ENCODE measurements around the gene SYT8. TPM values are rescaled to one million over a fixed set of nuclear protein-coding genes. Genes with fewer than 3 reads are reported as not detected.
"Not testable (repeated sequence)": the region's sequence is repeated elsewhere in the genome, so short reads cannot be mapped to it uniquely, and the experiment has no call there.

The SYT8 gene
- total RNA-seq, 4 donors from 2014 or later, result 1.4 to 4.1 TPM; not detected in 2

DNA sequence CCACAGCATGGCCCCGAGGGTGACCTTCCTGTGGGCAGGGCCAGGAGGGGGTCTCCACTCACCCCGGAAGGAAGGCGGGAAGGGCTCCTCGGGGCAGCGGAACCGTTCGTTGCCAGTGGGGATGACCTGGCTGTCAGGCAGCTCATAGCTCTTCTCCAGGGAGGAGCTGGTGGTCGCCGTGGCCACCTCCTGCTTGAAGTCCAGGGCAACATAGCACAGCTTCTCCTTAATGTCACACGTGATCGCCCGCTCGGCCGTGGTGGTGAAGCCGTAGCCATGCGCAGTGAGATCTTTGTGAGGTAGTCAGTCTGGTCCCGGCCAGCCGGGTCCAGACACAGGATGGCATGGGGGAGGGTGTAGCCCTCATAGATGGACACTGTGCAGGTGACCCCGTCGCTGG lies 31.5 kb upstream of the SYT8 start:
- Histone ChIP-seq H3K27ac (no peak overlapping the region), H3K9me3 (no peaks in the 10 kb centered on the region), H3K4me1 (no peaks in the 10 kb centered on the region), H3K36me3 (no peaks in the 10 kb centered on the region), H3K4me3 (no peak overlapping the region), H3K27me3 (peaks cover 46% of the 10 kb centered on the region)
- intact Hi-C loops (cut with DNase I; ENCODE audit: low total_unique reads), result no loop called here
- TF ChIP-seq POLR2AphosphoS5 (IDR thresholded peaks at IDR 0.05) (no peak), EP300 (IDR thresholded peaks at IDR 0.05; ENCODE audit: low read depth) (no peak), POLR2A (IDR thresholded peaks at IDR 0.05) (no peak)
- TF ChIP-seq, protein P1, sequence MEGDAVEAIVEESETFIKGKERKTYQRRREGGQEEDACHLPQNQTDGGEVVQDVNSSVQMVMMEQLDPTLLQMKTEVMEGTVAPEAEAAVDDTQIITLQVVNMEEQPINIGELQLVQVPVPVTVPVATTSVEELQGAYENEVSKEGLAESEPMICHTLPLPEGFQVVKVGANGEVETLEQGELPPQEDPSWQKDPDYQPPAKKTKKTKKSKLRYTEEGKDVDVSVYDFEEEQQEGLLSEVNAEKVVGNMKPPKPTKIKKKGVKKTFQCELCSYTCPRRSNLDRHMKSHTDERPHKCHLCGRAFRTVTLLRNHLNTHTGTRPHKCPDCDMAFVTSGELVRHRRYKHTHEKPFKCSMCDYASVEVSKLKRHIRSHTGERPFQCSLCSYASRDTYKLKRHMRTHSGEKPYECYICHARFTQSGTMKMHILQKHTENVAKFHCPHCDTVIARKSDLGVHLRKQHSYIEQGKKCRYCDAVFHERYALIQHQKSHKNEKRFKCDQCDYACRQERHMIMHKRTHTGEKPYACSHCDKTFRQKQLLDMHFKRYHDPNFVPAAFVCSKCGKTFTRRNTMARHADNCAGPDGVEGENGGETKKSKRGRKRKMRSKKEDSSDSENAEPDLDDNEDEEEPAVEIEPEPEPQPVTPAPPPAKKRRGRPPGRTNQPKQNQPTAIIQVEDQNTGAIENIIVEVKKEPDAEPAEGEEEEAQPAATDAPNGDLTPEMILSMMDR (IDR thresholded peaks at IDR 0.05), result no peak
- in situ Hi-C loops (cut with MboI; ENCODE audit: low pct_ligation_motif_present in 1 of 4, low pct_unique_long_range_greater_than_20kb in 1 of 4, low sequenced_read_pairs in 3 of 4), result loop anchor here in 1 of 4 donors (25.0 kb wide), 1 partner anchor 91 kb away; no protein-coding TSS in a partner anchor
- no peak for DNase-seq
- WGBS, 2 donors (ENCODE audit: low coverage in 1 of 2), result 87% methylated on average over 20 of the region's 20 CpGs; no CpG with 5 or more reads in 1 of the 2 donors

DNA sequence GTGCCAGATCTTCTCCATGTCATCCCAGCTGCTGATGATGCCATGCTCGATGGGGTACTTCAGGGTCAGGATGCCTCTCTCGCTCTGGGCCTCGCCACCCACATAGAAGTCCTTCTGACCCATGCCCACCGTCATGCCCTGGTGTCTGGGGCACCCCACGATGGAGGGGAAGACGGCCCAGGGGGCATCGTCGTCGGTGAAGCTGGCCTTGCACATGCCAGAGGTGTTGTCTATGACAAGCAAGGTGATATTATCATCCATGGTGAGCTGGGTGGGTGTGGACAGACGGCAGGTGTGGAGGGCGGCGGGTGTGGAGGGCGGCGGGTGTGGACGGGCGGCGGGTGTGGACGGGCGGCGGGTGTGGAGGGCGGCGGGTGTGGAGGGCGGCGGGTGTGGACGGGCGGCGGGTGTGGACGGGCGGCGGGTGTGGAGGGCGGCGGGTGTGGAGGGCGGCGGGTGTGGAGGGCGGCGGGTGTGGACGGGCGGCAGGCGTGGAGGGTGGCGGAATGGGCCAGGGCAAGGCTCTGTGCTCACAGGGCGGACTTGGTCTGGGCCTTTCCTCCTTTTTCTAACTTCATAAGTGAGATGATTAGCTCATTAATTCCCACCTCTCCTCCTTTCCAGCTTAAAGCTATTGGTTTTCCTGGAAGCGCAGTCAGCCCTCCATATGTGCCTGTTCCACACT lies 30.8 kb upstream of the SYT8 start:
- DNase-seq; H3K36me3 ChIP-seq; intact Hi-C loops (cut with DNase I; ENCODE audit: low total_unique reads); H3K27ac ChIP-seq; H3K9me3 ChIP-seq; H3K4me3 ChIP-seq; H3K4me1 ChIP-seq: not testable (repeated sequence)
- in situ Hi-C loops (cut with MboI; ENCODE audit: low pct_ligation_motif_present in 1 of 4, low pct_unique_long_range_greater_than_20kb in 1 of 4, low sequenced_read_pairs in 3 of 4), result loop anchor here in 1 of 4 donors (25.0 kb wide), 1 partner anchor 92 kb away; no protein-coding TSS in a partner anchor
- WGBS, 2 donors (ENCODE audit: low coverage in 1 of 2), result 75% methylated on average over 24 of the region's 42 CpGs; no CpG with 5 or more reads in 1 of the 2 donors
- peaks cover 47% of the 10 kb centered on the region for H3K27me3 ChIP-seq

DNA sequence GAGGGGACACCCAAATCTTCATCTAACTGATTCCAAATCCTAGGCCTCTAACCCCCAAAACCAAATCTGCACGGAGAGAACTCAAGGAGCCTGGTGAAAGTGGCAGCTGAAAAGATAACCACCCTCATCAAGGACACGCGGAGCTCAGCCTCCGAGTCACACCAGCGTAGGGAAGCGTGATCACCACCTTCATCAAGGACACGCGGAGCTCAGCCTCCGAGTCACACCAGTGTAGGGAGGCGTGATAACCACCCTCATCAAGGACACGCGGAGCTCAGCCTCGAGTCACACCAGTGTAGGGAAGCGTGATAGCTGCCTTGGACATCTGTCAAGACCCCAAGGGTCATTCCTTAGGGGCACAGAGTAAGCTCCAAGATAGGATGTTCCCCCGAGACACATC lies 29.3 kb upstream of the SYT8 start:
- no peaks in the 10 kb centered on the region for H3K4me1 ChIP-seq
- WGBS, 2 donors (ENCODE audit: low coverage in 1 of 2), result 91% methylated on average over 15 of the region's 15 CpGs; no CpG with 5 or more reads in 1 of the 2 donors
- TF ChIP-seq POLR2AphosphoS5 (IDR thresholded peaks at IDR 0.05), result no peak
- no peak for TF ChIP-seq EP300 (IDR thresholded peaks at IDR 0.05; ENCODE audit: low read depth)
- no peak for TF ChIP-seq POLR2A (IDR thresholded peaks at IDR 0.05)
- TF ChIP-seq, protein P1 (IDR thresholded peaks at IDR 0.05), result no peak
- H3K4me3 ChIP-seq, result no peak overlapping the region
- no peaks in the 10 kb centered on the region for H3K36me3 ChIP-seq
- H3K27ac ChIP-seq, result no peak overlapping the region
- no peaks in the 10 kb centered on the region for H3K9me3 ChIP-seq
- intact Hi-C loops (cut with DNase I; ENCODE audit: low total_unique reads), result no loop called here
- no peak for DNase-seq
- peaks cover 45% of the 10 kb centered on the region for H3K27me3 ChIP-seq
- in situ Hi-C loops (cut with MboI; ENCODE audit: low pct_ligation_motif_present in 1 of 4, low pct_unique_long_range_greater_than_20kb in 1 of 4, low sequenced_read_pairs in 3 of 4), result loop anchor here in 1 of 4 donors (25.0 kb wide), 1 partner anchor 93 kb away; no protein-coding TSS in a partner anchor

DNA sequence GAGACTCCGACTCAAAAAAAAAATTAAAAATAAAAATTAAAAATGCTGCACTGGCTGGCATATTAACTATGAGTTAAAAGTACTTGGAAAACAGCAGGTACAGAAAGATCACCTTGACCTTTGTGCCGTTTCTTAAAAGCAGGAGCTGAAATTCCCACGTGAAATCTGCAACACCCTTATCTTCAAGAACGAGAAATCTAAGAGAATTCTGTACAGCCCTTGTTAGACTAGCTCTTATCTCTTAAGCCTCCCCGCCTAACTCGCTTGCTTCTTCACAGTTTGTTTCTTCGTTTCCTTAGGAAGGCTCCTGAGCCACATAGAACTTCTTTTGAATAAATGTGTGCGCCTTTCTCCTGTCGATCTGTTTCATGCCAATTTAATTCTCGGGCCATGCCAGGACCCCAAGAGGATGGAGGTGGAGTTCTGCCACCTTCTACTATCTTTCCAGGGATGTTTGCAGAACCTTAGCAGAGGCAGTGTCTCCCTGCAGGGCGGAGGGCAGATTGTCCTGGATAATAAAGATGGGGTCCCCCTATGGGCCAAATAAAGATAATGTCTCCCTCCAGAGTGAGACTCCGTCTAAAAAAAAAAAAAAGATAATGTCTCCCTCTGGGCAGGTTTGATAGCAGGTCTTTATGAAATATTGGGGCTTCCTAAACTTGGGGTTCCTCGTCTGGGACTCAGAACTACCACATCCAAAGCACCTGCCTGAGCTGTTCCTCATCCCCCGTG lies 27.4 kb upstream of the SYT8 start:
- WGBS, 2 donors (ENCODE audit: low coverage in 1 of 2), result 32 to 50% methylated on average over 5 to 14 of the region's 14 CpGs
- no peaks in the 10 kb centered on the region for H3K4me1 ChIP-seq
- no peak overlapping the region for H3K27ac ChIP-seq
- H3K4me3 ChIP-seq, result no peak overlapping the region
- DNase-seq, result no peak
- TF ChIP-seq EP300 (IDR thresholded peaks at IDR 0.05; ENCODE audit: low read depth) (no peak), POLR2A (IDR thresholded peaks at IDR 0.05) (no peak), POLR2AphosphoS5 (IDR thresholded peaks at IDR 0.05) (no peak)
- TF ChIP-seq, protein P1 (IDR thresholded peaks at IDR 0.05), result no peak
- in situ Hi-C loops (cut with MboI; ENCODE audit: low pct_ligation_motif_present in 1 of 4, low pct_unique_long_range_greater_than_20kb in 1 of 4, low sequenced_read_pairs in 3 of 4) (loop anchor here in 1 of 4 donors (25.0 kb wide), 1 partner anchor 95 kb away; no protein-coding TSS in a partner anchor), intact Hi-C loops (cut with DNase I; ENCODE audit: low total_unique reads) (no loop called here)
- H3K9me3 ChIP-seq, result no peaks in the 10 kb centered on the region
- peaks cover 45% of the 10 kb centered on the region for H3K27me3 ChIP-seq
- H3K36me3 ChIP-seq, result no peaks in the 10 kb centered on the region

All from transverse colon (tissue), 4 donors.